HFF-Myc (cell line): ENCODE data around the gene RPUSD4.

Experiments
- DNase-seq: peaks from one replicate; pipeline ENCODE4 v3.0.0-alpha.2; 2011; ENCODE audit warnings: low read depth; ENCODE audit errors: extremely low read depth
- H3K4me3 ChIP-seq: replicated peaks from 2 replicates; pipeline ENCODE4 v1.5.1; 2011; ENCODE audit warnings: low read depth, mild to moderate bottlenecking, control low read depth, low read length
- TF ChIP-seq, protein P1 (sequence below): IDR thresholded peaks from 2 replicates; pipeline ENCODE4 v1.5.1; 2012; ENCODE audit warnings: mild to moderate bottlenecking, low read depth, low read length, control low read depth; ENCODE audit errors: missing control alignments

Gene RPUSD4

DNA sequence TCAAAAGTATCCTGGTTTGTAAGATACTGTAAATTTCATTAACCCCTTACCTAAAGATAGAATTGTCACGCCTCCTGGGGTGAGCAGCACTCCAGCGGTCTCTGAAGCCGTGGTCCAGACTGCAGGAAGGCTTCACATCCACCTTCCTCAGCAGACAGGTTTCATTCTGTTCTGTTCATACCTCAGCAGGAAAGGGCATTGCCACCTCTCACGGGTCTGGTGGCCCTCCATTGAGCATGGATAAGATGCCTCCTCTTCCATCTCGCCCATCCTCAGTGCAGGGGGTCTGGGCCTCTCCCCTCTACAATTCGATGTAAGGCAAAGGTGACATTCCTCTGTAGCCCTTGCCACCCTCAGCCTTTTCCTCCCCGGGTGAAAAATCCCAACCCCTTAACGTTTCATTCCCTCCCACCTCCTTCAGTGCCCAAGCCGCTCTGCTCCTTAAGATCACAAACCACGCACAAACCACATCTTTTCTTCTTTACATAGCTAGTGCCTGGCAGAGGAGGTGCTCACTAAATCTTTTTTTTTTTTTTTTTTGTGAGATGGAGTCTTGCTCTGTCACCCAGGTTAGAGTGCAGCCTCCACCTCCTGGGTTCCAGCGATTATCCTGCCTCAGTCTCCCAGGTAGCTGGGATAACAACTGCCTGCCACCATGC, 28.5 kb downstream of the RPUSD4 start:
- TF ChIP-seq, protein P1, sequence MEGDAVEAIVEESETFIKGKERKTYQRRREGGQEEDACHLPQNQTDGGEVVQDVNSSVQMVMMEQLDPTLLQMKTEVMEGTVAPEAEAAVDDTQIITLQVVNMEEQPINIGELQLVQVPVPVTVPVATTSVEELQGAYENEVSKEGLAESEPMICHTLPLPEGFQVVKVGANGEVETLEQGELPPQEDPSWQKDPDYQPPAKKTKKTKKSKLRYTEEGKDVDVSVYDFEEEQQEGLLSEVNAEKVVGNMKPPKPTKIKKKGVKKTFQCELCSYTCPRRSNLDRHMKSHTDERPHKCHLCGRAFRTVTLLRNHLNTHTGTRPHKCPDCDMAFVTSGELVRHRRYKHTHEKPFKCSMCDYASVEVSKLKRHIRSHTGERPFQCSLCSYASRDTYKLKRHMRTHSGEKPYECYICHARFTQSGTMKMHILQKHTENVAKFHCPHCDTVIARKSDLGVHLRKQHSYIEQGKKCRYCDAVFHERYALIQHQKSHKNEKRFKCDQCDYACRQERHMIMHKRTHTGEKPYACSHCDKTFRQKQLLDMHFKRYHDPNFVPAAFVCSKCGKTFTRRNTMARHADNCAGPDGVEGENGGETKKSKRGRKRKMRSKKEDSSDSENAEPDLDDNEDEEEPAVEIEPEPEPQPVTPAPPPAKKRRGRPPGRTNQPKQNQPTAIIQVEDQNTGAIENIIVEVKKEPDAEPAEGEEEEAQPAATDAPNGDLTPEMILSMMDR, result no peak
- no peak overlapping the region for H3K4me3 ChIP-seq
- DNase-seq, result no peak

DNA sequence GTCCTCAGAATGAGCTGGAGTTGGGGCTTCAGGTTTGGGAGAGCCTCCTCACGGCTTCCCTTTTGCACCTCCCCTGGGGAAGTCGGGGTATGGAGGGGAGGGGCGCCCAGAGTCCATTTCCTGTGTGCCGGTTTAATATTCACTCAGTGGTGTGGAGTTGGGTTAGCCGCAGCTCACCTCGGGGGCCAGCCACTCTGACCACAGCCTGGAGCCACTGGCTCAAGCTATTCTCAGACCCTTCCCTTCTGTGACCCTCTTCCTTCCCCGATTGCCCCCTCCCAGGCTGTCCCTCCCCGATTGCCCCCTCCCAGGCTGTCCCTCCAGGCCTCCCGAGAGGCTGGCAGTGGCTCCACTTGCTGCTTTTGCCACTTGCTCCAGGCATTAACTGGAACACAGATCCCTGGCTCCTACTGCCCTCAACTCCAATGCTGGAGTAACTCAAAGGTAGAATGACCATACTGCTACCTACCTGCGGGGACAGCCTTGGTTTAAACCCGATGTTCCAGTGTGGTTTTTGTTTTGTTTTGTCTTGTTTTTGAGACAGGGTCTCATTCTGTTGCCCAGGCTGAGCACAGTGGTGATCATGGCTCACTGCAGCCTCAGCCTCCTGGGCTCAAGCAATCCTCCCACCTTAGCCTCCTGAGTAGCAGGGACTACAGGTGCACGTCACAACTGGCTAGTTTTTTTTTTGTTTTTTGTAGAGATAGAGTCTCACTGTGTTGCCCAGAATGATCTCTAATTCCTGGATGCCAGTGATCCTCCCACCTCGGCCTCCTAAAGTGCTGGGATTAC, 29.3 kb downstream of the RPUSD4 start:
- no peak for DNase-seq
- TF ChIP-seq, protein P1, result no peak
- H3K4me3 ChIP-seq, result no peak overlapping the region

- H3K4me3 ChIP-seq, result no peak overlapping the region
- TF ChIP-seq, protein P1, result no peak
- no peak for DNase-seq
Measured at GRCh38 chr11:126176853-126177470, 34.5 kb downstream of the RPUSD4 start.

- TF ChIP-seq, protein P1, result no peak
- H3K4me3 ChIP-seq, result no peak overlapping the region
- DNase-seq, result no peak
Measured at GRCh38 chr11:126175393-126175792, 36.1 kb downstream of the RPUSD4 start.

GRCh38 chr11:126174816-126175215, 36.6 kb downstream of the RPUSD4 start:
- no peak overlapping the region for H3K4me3 ChIP-seq
- no peak for DNase-seq
- TF ChIP-seq, protein P1, result no peak

DNA sequence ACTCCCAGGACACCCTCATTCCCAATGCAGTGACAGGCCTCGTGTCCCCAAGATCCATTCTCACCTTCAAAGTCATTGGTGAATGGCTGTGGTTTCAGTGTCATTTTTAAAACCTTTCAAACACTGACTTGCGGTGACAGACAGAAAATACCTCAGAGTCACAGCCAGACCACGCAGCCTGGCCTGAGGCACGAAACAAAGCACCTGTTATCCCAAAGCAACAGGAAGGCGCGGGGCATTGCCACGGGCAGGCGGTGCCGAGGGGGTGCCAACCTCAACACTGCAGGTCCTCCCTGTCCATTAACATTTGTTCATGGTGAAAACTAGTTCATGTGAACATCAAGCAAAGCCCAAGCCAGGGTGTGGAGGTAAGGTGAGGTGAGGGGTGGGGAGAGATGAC, 38.2 kb downstream of the RPUSD4 start:
- no peak overlapping the region for H3K4me3 ChIP-seq
- TF ChIP-seq, protein P1, result no peak

More for the DNA sequence above, 38.2 kb downstream of the RPUSD4 start:
- no peak for DNase-seq
